GM19193 (cell line): ENCODE data around the gene LGR6.

Source experiments
- POLR2A ChIP-seq: IDR thresholded peaks from 4 replicates; pipeline ENCODE4 v1.6.1; 2011; ENCODE audit not compliant: insufficient read depth, insufficient read length; ENCODE audit errors: extremely low read depth

The LGR6 gene

GRCh38 chr1:202317941-202318925 is 124.6 kb downstream of the LGR6 start:
- TF ChIP-seq POLR2A: no peak

- TF ChIP-seq POLR2A: no peak
Measured at GRCh38 chr1:202319381-202320080, 125.9 kb downstream of the LGR6 start.

- TF ChIP-seq POLR2A: no peak
Measured at GRCh38 chr1:202320081-202320405, 126.4 kb downstream of the LGR6 start.

GRCh38 chr1:202323731-202324130 is 130.1 kb downstream of the LGR6 start:
- TF ChIP-seq POLR2A: no peak

GRCh38 chr1:202324646-202325045 is 131.0 kb downstream of the LGR6 start:
- no peak for TF ChIP-seq POLR2A

- no peak for TF ChIP-seq POLR2A
Measured at GRCh38 chr1:202329891-202330290, 136.3 kb downstream of the LGR6 start.

GRCh38 chr1:202333861-202334260 is 140.3 kb downstream of the LGR6 start:
- no peak for TF ChIP-seq POLR2A

GRCh38 chr1:202343652-202344349 is 150.2 kb downstream of the LGR6 start:
- no peak for TF ChIP-seq POLR2A

- no peak for TF ChIP-seq POLR2A
Measured at GRCh38 chr1:202348005-202348508, 154.5 kb downstream of the LGR6 start.

GRCh38 chr1:202348509-202349205 is 155.1 kb downstream of the LGR6 start, which contains the start of gene PPP1R12B:
Gene PPP1R12B, plus strand, starts transcription at chr1:202348699. Its CDS starts 153 bp downstream, at chr1:202348852.
- TF ChIP-seq POLR2A: peak; percentile 70

- no peak for TF ChIP-seq POLR2A
Measured at GRCh38 chr1:202349206-202349928, 155.8 kb downstream of the LGR6 start.

GRCh38 chr1:202351725-202352124 is 158.1 kb downstream of the LGR6 start:
- no peak for TF ChIP-seq POLR2A

GRCh38 chr1:202355944-202356553 is 162.4 kb downstream of the LGR6 start:
- no peak for TF ChIP-seq POLR2A
